Gastrocnemius medialis (tissue), 4 donors: Measurements from ENCODE around the gene PGK1. TPM values are rescaled to one million over a fixed set of nuclear protein-coding genes. Genes with fewer than 3 reads are reported as not detected.
"Not testable (repeated sequence)": the region's sequence is repeated elsewhere in the genome, so short reads cannot be mapped to it uniquely, and the experiment has no call there.

Experiments used
- ATAC-seq, 2 donors: fragments of 150-250 bp; one replicate each; pipeline ENCODE4 v1.9.1; 2016
- DNase-seq, 2 donors: peaks; one replicate each; pipeline ENCODE4 v3.0.0-alpha.2; 2019
- H3K27ac ChIP-seq, 4 donors: fragments of 200-600 bp; sonication (generic); 1 replicate in 1 of 4; 2 replicates in 3 of 4; pipeline ENCODE4 v1.5.1; 2016 to 2018; ENCODE audit warnings: mild to moderate bottlenecking in 2 of 4, moderate library complexity in 1 of 4
- H3K27me3 ChIP-seq, 3 donors: fragments of 200-600 bp; sonication (generic) in 2 of 3; 1 replicate in 1 of 3; 2 replicates in 2 of 3; pipeline versions ENCODE4 v1.5.1 to v1.6.0; 2016 to 2019; ENCODE audit warnings: mild to moderate bottlenecking in 1 of 3, moderate library complexity in 1 of 3
- H3K36me3 ChIP-seq, 2 donors: fragments of 200-600 bp; sonication (generic) in 1 of 2; one replicate each; pipeline ENCODE4 v1.5.1; 2017 to 2018
- H3K4me1 ChIP-seq, 2 donors: fragments of 200-600 bp; sonication (generic) in 1 of 2; one replicate each; pipeline ENCODE4 v1.5.1; 2016 to 2017; ENCODE audit warnings: mild to moderate bottlenecking in 2 of 2
- H3K4me3 ChIP-seq, 4 donors: fragments of 200-600 bp; sonication (generic) in 3 of 4; 1 replicate in 1 of 4; 2 replicates in 3 of 4; pipeline ENCODE4 v1.5.1; 2016 to 2019; ENCODE audit warnings: mild to moderate bottlenecking in 2 of 4
- H3K9me3 ChIP-seq, 3 donors: fragments of 200-600 bp; sonication (generic) in 2 of 3; 1 replicate in 1 of 3; 2 replicates in 2 of 3; pipeline ENCODE4 v1.5.1; 2016 to 2019
- POLR2A ChIP-seq, 2 donors: fragments of 450-650 bp; IDR thresholded peaks; one replicate each; pipeline ENCODE4 v1.6.1; 2017; ENCODE audit warnings: antibody characterized with exemption in 2 of 2, mild to moderate bottlenecking in 2 of 2, moderate library complexity in 2 of 2
- in situ Hi-C, 4 donors: fragments of 200-750 bp; cut with MboI; loops; one replicate each; pipeline versions ENCODE4 v1.15.0 to v1.8.0; 2017; ENCODE audit warnings: low sequenced_read_pairs in 4 of 4
- intact Hi-C: fragments of 100-400 bp; cut with DNase I; formaldehyde crosslinking; loops from one replicate; pipeline ENCODE4 v1.15.1; 2023; ENCODE audit warnings: low total_unique reads
- total RNA-seq, 4 donors: library from RNA; depleted of rRNA; stranded (reverse); fragments of >200 nt; gene quantifications; one replicate each; pipeline versions ENCODE4 v1.1.0 to v1.2.3, GENCODE V29; 2016
- TF ChIP-seq, protein P1 (sequence below), 5 experiments: fragments of 450-650 bp in 3 of 5; fragments of 200-600 bp in 2 of 5; sonication (generic) in 2 of 5; IDR thresholded peaks in 4 of 5; conservative IDR thresholded peaks in 1 of 5; 1 replicate in 4 of 5; 2 replicates in 1 of 5; pipeline ENCODE4 v1.5.1; 2016 to 2019; ENCODE audit warnings: antibody characterized with exemption in 5 of 5, mild to moderate bottlenecking in 3 of 5, moderate library complexity in 3 of 5

The PGK1 gene
- total RNA-seq, 4 donors from 2014 or later: 220 to 392 (median 310) TPM

DNA sequence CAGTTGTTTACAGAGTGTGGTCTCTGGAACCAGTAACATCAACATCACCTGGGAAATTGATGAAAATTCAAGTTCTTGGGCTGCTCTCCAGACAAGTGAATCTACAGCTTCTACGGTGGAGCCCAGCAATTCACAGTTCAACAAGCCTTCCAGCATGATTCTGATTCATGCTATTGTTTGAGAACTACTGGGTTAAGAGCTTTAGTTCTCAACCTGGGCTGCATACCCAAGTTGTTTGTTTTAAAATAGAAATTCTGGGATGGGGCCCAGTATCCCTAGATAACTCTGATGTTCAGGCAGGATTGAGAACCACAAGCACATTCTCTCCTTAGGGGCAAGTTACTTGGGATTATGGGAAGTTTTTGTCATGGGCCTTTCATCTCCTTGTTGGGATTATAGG lies 37.9 kb upstream of the PGK1 start:
- ATAC-seq (no peak), DNase-seq (no peak)
- intact Hi-C loops (no loop called here), in situ Hi-C loops (no loop called here)
- peaks cover 0 to 11% of the 10 kb centered on the region in 2 donors for H3K4me1 ChIP-seq
- H3K36me3 ChIP-seq: no peaks in the 10 kb centered on the region
- no peaks in the 10 kb centered on the region for H3K9me3 ChIP-seq
- no peak overlapping the region for H3K4me3 ChIP-seq
- TF ChIP-seq POLR2A (IDR thresholded peaks at IDR 0.05): no peak
- TF ChIP-seq, protein P1, sequence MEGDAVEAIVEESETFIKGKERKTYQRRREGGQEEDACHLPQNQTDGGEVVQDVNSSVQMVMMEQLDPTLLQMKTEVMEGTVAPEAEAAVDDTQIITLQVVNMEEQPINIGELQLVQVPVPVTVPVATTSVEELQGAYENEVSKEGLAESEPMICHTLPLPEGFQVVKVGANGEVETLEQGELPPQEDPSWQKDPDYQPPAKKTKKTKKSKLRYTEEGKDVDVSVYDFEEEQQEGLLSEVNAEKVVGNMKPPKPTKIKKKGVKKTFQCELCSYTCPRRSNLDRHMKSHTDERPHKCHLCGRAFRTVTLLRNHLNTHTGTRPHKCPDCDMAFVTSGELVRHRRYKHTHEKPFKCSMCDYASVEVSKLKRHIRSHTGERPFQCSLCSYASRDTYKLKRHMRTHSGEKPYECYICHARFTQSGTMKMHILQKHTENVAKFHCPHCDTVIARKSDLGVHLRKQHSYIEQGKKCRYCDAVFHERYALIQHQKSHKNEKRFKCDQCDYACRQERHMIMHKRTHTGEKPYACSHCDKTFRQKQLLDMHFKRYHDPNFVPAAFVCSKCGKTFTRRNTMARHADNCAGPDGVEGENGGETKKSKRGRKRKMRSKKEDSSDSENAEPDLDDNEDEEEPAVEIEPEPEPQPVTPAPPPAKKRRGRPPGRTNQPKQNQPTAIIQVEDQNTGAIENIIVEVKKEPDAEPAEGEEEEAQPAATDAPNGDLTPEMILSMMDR (IDR thresholded peaks at IDR 0.05 in 4 of 5, conservative IDR thresholded peaks at IDR 0.05 in 1 of 5): no peak
- H3K27me3 ChIP-seq: no peaks in the 10 kb centered on the region
- H3K27ac ChIP-seq: peak overlapping the region in 3 of 4 donors; percentile 67 to 74 (median 72)

DNA sequence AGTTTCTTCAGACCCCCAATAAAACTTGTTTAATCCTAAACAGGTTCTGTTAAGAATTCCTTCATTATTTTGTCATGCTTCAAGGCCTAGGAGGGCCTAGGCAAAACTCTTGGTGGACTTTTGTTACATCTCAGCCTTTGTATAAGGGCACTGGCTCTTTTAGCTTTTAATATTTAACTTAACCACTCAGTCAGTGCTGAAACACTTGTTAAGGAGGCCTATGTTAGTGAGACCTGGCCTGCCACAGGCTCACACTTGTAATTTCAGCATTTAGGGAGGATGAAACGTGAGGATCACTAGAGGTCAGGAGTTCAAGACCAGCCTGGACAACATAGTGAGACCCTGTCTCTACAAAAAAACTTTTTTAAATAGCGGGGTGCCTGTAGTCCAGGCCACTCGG lies 32.7 kb upstream of the PGK1 start:
- Histone ChIP-seq H3K36me3 (no peaks in the 10 kb centered on the region), H3K27me3 (no peaks in the 10 kb centered on the region), H3K9me3 (no peaks in the 10 kb centered on the region), H3K4me3 (no peak overlapping the region), H3K27ac (no peak overlapping the region), H3K4me1 (no peaks in the 10 kb centered on the region)
- TF ChIP-seq, protein P1 (IDR thresholded peaks at IDR 0.05 in 4 of 5, conservative IDR thresholded peaks at IDR 0.05 in 1 of 5): no peak
- TF ChIP-seq POLR2A (IDR thresholded peaks at IDR 0.05): no peak
- intact Hi-C loops (no loop called here), in situ Hi-C loops (no loop called here)
- DNase-seq (no peak), ATAC-seq (no peak)

DNA sequence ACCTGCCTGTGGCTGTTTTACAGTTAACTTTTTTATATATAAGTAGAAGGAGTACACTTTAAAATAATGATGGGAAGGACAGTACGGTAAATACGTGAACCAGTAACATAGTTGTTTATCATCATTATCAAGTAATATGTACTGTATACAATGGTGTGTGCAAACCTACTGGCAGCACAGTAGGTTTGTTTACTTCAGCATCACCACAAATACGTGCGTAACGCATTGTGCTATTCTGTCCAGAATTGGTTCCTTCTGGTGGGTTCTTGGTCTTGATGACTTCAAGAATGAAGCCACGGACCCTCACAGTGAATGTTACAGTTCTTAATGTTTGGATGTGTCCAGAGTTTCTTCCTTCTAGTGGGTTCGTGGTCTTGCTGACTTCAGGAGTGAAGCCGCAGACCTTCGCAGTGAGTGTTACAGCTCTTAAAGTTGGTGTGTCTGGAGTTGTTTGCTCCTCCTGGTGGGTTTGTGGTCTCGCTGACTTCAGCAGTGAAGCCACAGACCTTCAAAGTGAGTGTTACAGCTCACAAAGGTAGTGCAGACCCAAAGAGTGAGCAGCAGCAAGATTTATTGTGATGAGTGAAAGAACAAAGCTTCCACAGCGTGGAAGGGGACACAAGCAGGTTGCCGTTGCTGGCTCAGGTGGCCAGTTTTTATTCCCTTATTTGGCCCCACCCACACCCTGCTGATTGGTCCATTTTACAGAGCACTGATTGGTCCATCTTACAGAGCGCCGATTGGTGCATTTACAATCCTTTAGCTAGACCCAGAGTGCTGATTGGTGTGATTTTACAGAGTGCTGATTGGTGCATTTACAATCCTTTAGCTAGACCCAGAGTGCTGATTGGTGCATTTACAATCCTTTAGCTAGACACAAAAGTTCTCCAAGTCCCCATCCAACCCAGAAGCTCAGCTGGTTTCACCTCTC lies 30.6 kb upstream of the PGK1 start:
- H3K27me3 ChIP-seq, in situ Hi-C loops, ATAC-seq, H3K4me3 ChIP-seq, H3K4me1 ChIP-seq, intact Hi-C loops, H3K9me3 ChIP-seq, DNase-seq, H3K27ac ChIP-seq, H3K36me3 ChIP-seq: not testable (repeated sequence)

DNA sequence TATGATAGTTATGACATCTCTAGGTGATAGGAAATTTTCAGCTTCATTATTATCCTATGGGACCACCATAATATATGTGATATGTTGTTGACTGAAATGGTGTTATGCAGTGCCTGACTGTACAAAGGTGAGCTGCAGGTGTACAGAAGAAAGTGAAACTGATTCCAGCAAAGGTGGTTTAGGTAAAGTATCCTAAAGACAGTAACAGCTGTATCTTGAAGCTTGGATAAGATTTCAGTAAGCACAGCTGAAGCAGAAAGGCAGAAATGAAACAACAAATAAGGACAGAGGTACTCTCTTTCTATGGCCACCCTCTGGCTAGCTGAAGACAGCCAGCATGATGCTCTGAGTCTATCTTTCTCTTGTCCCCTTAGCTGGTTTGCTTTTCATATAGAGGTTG lies 30.0 kb upstream of the PGK1 start:
- Histone ChIP-seq H3K36me3 (no peaks in the 10 kb centered on the region), H3K27me3 (no peaks in the 10 kb centered on the region), H3K4me1 (no peaks in the 10 kb centered on the region), H3K9me3 (no peaks in the 10 kb centered on the region), H3K4me3 (no peak overlapping the region), H3K27ac (no peak overlapping the region)
- ATAC-seq (no peak), DNase-seq (no peak)
- in situ Hi-C loops (no loop called here), intact Hi-C loops (no loop called here)
- no peak for TF ChIP-seq POLR2A (IDR thresholded peaks at IDR 0.05)
- TF ChIP-seq, protein P1 (IDR thresholded peaks at IDR 0.05 in 4 of 5, conservative IDR thresholded peaks at IDR 0.05 in 1 of 5): no peak

DNA sequence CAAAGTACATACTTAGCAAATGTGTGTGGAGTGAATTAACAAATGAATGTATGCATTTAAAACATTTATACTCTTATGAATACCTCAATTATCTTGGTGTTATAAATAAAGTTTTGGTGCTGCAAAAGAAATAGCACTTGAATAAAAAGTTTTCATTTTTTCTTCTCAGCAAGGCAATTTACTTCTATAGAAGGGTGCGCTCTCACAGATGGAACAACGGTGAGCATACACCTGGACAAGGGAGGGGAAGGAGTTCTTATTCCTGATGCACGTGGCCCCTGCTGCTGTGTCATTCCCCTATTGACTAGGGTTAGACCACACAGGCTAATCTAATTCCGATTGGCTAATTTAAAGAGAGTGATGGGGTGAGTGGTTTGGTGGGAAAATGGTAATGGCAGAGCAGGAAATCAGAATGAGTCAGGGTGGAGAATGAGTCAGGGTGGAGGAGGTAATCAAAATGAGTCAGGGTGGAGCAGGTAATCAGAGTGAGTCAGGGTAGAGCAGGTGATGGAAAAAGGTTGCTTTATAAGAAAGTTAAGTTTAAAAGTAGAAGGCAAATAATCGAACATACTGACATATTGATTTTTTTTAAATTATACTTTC lies 28.2 kb upstream of the PGK1 start:
- no peak overlapping the region for H3K4me3 ChIP-seq
- no peaks in the 10 kb centered on the region for H3K36me3 ChIP-seq
- ATAC-seq (no peak), DNase-seq (no peak)
- intact Hi-C loops (no loop called here), in situ Hi-C loops (no loop called here)
- no peaks in the 10 kb centered on the region for H3K4me1 ChIP-seq
- H3K27me3 ChIP-seq: no peaks in the 10 kb centered on the region
- no peaks in the 10 kb centered on the region for H3K9me3 ChIP-seq
- no peak overlapping the region for H3K27ac ChIP-seq
- TF ChIP-seq, protein P1 (IDR thresholded peaks at IDR 0.05 in 4 of 5, conservative IDR thresholded peaks at IDR 0.05 in 1 of 5): no peak
- TF ChIP-seq POLR2A (IDR thresholded peaks at IDR 0.05): no peak

DNA sequence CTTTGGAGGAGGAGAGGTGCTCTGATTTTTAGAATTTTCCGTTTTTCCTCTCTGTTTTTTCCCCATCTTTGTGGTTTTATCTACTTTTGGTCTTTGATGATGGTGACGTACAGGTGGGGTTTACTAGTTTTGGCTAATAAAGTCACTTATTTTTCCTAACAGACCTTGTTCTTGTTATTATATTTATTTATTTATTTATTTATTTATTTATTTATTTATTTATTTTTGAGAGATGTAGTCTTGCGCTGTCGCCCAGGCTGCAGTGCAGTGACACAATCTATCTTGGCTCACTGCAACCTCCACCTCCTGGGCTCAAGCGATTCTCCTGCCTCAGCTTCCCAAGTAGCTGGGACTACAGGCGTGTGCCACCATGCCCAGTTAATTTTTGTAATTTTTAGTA lies 22.6 kb upstream of the PGK1 start:
- H3K9me3 ChIP-seq, in situ Hi-C loops, ATAC-seq, H3K36me3 ChIP-seq, H3K4me3 ChIP-seq, H3K27ac ChIP-seq, intact Hi-C loops, H3K27me3 ChIP-seq, H3K4me1 ChIP-seq, DNase-seq: not testable (repeated sequence)
